Muscle layer of duodenum (tissue), 2 donors: ENCODE results near the gene TMEM259.

Source experiments
- H3K27ac ChIP-seq: one replicate; pipeline ENCODE4 v1.7.0; 2013; ENCODE audit warnings: mild to moderate bottlenecking, low read length
- H3K27me3 ChIP-seq: one replicate; pipeline ENCODE4 v1.7.0; 2013; ENCODE audit warnings: low read depth, mild to moderate bottlenecking, control low read depth, low read length
- H3K36me3 ChIP-seq, 2 donors: one replicate each; pipeline ENCODE4 v1.7.0; 2013; ENCODE audit warnings: low read length in 2 of 2, control low read depth in 1 of 2, mild to moderate bottlenecking in 1 of 2; ENCODE audit not compliant: insufficient read depth in 2 of 2, control insufficient read depth in 1 of 2
- H3K4me1 ChIP-seq, 2 donors: one replicate each; pipeline ENCODE4 v1.7.0; 2013; ENCODE audit warnings: low read length in 2 of 2, mild to moderate bottlenecking in 2 of 2, control low read depth in 1 of 2, moderate library complexity in 1 of 2; ENCODE audit not compliant: insufficient read depth in 2 of 2, control insufficient read depth in 1 of 2
- H3K4me3 ChIP-seq, 2 donors: one replicate each; pipeline ENCODE4 v1.7.0; 2013; ENCODE audit warnings: low read length in 2 of 2, low read depth in 1 of 2, mild to moderate bottlenecking in 1 of 2
- H3K9me3 ChIP-seq, 2 donors: one replicate each; pipeline ENCODE4 v1.7.0; 2013; ENCODE audit warnings: low read length in 2 of 2, control low read depth in 1 of 2, mild to moderate bottlenecking in 1 of 2; ENCODE audit not compliant: control insufficient read depth in 1 of 2
- donor health status: healthy.

TMEM259 gene

DNA sequence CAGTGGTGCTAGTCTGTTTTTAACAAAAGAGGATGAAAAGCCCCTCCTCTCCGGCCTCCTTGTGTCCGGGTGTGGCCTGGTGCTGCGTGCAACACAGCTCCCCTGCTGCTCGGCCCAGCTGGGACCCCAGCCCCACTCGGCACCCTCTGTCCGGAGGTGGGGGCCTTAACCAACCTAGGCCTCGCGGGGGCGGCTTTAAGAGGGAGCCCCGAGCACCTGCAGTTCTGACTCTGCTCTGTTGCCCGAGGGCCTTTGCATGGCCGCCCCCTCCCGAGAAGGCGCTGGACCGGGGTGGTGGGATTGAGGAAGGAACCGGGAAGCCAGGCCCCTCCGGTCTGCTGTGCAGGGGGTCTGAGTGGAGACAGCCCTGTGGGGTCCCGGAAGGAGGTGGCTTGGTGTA lies 26.4 kb downstream of the TMEM259 start:
- Histone ChIP-seq H3K4me3 (no peak overlapping the region), H3K4me1 (peaks cover 0 to 10% of the 10 kb centered on the region in 2 donors), H3K9me3 (no peaks in the 10 kb centered on the region), H3K27ac (no peak overlapping the region), H3K27me3 (peaks cover 36% of the 10 kb centered on the region), H3K36me3 (peaks cover 0 to 40% of the 10 kb centered on the region in 2 donors)

DNA sequence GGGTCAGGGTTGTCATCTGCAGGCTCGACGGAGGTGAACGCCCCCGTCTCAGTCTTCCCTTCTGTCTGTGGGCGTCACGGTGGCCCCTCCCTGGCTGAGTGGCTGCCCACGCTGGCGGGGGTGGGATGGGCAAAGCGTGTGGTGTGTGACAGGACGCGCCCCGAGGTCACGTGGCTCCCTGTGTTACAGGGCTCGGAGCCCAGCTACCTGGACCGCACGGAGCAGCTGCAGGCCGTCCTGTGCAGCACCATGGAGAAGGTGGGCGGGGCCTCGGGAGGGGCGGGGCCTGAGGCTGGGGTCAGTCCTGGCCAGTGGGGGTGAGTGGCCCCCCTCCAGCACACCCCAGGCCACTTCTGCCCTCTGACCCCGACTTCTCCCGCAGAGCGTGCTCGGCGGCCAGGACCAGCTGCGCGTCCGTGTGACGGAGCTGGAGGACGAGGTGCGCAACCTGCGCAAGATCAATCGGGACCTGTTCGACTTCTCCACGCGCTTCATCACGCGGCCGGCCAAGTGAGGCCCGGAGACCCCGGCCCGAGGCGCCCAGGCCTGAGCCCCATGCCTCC lies 27.0 kb downstream of the TMEM259 start:
- peaks cover 0 to 10% of the 10 kb centered on the region in 2 donors for H3K4me1 ChIP-seq
- peaks cover 30% of the 10 kb centered on the region for H3K27me3 ChIP-seq
- H3K27ac ChIP-seq, result no peak overlapping the region
- peaks cover 0 to 40% of the 10 kb centered on the region in 2 donors for H3K36me3 ChIP-seq
- no peaks in the 10 kb centered on the region for H3K9me3 ChIP-seq
- no peak overlapping the region for H3K4me3 ChIP-seq

DNA sequence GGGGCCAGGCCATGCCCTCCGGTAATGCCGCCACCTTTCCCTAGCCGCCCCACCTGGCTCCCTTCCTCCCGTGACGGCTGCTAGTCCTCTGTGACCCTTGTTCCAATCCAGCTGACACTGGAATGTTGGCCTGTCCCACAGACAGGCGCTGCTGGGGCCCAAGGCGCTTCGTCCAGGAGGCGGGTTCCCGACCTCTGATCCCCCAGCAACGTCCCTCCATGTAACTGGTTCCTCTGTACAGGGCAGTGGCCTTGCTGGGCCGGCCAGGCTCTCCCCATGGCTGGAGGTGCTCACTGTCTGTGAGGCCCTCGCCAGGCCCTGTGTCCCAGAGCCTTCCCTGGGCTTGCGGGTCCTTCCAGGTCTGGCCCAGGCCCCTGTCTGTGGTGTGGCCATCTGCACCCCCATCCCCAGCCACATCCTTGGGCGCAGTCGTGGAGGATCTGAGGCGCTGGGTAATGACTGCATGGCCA lies 27.5 kb downstream of the TMEM259 start:
- Histone ChIP-seq H3K36me3 (peaks cover 4 to 41% of the 10 kb centered on the region in 2 donors), H3K4me3 (no peak overlapping the region), H3K9me3 (no peaks in the 10 kb centered on the region), H3K27ac (no peak overlapping the region), H3K4me1 (peaks cover 0 to 10% of the 10 kb centered on the region in 2 donors), H3K27me3 (peaks cover 28% of the 10 kb centered on the region)

DNA sequence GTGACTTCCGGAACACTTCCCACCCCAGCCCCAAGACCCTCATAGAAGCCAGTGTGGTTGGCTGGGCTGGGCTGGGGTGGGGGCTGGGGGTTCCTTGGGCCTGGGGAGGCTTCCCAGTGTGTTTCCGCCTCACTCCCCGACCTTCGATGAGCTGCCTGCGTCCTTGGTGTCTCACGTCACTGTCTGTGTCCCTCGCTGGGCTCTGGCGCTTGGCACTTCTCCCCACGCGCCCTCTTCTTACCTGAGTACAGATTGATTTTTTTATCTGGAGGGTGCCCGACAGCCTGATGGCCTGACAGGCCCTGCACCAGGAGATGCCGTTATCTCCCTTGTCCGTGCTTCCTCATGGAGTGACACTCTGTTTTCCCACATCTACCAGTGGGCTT lies 28.3 kb downstream of the TMEM259 start:
- Histone ChIP-seq H3K27me3 (peaks cover 21% of the 10 kb centered on the region), H3K9me3 (no peaks in the 10 kb centered on the region), H3K27ac (no peak overlapping the region), H3K4me1 (peaks cover 0 to 10% of the 10 kb centered on the region in 2 donors), H3K36me3 (peaks cover 4 to 46% of the 10 kb centered on the region in 2 donors), H3K4me3 (no peak overlapping the region)

DNA sequence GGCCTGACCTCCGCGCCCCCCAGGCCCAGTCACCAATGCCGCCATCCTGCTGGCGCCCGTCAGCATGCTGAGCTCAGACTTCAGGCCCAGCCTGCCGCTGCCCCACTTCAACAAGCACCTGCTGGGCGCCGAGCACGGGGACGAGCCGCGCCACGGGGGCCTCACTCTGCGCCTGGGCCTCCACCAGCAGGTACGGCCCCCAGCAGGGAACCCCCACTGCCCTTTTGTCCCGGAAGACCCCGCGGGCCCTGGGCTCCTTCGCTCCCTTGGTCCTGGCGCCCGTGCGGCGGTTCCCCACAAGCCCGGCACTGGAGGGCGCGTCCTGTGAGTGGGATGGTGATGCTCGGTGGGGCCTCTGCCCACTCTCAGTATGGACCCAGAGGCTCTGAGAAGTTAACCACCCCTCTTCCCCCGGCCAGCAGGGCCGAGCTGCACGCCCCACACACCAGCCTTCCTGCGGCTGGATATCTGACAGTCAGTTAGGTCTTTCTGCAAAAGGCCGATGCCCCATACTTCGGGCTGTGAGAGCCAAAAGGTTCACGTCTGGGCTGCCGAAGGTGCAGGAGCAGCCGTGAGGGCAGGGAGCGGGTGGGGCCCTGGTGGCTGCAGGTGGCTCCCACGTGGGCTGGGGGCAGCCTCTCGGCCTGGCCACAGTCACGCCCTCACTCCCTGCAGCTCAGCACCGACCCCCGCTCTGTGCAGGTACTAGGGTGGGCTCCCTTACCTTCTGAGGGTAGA lies 28.8 kb downstream of the TMEM259 start:
- Histone ChIP-seq H3K4me1 (peaks cover 0 to 10% of the 10 kb centered on the region in 2 donors), H3K9me3 (no peaks in the 10 kb centered on the region), H3K27ac (no peak overlapping the region), H3K27me3 (peaks cover 16% of the 10 kb centered on the region), H3K4me3 (no peak overlapping the region), H3K36me3 (peaks cover 4 to 50% of the 10 kb centered on the region in 2 donors)

DNA sequence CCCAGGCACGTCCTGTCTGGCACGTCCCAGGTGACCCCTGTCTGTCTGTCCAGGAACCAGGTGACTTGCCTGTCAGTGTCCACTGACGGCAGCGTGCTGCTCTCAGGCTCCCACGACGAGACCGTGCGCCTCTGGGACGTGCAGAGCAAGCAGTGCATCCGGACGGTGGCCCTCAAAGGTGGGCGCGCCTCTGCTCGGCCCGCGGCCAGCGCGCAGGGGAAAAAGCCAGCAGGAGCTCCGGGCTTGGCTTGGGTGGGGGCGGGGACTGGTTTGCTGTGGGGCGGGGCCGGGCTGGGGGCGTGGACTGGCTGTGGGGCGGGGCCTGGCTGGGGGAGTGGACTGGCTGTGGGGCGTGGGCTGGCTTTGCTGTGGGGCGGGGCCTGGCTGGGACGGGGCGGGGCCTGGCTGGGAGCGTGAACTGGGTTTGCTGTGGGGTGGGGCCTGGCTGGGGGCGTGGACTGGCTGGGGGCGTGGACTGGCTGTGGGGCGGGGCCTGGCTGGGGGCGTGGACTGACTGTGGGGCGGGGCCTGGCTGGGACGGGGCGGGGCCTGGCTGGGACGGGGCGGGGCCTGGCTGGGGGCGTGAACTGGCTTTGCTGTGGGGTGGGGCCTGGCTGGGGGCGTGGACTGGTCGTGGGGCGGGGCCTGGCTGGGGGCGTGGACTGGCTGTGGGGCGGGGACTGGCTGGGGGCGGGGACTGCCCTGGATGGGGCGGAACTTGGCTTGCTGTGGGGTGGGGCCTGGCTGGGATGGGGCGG lies 29.6 kb downstream of the TMEM259 start:
- Histone ChIP-seq H3K4me1 (peaks cover 0 to 7% of the 10 kb centered on the region in 2 donors), H3K27ac (no peak overlapping the region), H3K4me3 (no peak overlapping the region), H3K27me3 (peaks cover 11% of the 10 kb centered on the region), H3K9me3 (no peaks in the 10 kb centered on the region), H3K36me3 (peaks cover 4 to 56% of the 10 kb centered on the region in 2 donors)

DNA sequence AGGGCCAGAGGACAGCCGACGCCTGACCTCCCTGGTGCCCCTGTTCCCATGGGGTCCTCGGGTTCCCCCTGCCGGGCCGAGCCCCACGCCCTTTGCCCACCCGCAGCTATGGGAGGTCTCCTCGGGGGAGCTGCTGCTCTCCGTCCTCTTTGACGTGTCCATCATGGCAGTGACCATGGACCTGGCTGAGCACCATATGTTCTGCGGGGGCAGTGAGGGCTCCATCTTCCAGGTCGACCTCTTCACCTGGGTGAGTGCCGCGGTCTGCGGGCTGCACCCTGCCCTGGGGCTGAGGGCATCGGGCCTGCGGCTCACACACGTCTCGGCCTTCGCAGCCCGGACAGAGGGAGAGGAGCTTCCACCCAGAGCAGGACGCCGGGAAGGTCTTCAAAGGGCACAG lies 30.2 kb downstream of the TMEM259 start:
- peaks cover 4 to 62% of the 10 kb centered on the region in 2 donors for H3K36me3 ChIP-seq
- peaks cover 5% of the 10 kb centered on the region for H3K27me3 ChIP-seq
- H3K27ac ChIP-seq, result no peak overlapping the region
- H3K4me1 ChIP-seq, result peaks cover 0 to 1% of the 10 kb centered on the region in 2 donors
- no peak overlapping the region for H3K4me3 ChIP-seq
- no peaks in the 10 kb centered on the region for H3K9me3 ChIP-seq

DNA sequence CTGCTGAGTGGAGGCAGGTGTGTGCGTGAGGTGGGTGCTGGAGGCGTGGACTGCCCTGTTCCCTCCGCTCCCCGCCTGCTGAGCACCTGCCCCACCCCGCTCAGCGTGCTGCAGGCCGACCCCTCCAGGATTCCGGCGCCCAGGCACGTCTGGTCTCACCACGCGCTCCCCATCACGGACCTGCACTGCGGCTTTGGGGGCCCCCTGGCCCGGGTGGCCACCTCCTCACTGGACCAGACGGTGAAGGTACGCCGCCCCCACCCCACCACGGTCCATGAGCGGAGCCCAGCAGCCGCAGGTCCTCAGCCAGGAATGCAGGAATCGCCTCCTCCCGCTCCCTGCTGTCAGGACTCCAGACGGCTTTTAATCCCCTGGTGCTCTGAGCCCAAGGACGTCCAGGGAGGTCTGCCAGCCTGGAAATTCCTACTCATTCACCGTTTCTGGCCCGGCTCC lies 30.8 kb downstream of the TMEM259 start:
- no peak overlapping the region for H3K4me3 ChIP-seq
- no peak overlapping the region for H3K27ac ChIP-seq
- peaks cover 4 to 65% of the 10 kb centered on the region in 2 donors for H3K36me3 ChIP-seq
- peaks cover 0 to 6% of the 10 kb centered on the region in 2 donors for H3K4me1 ChIP-seq
- no peaks in the 10 kb centered on the region for H3K27me3 ChIP-seq
- H3K9me3 ChIP-seq, result no peaks in the 10 kb centered on the region

DNA sequence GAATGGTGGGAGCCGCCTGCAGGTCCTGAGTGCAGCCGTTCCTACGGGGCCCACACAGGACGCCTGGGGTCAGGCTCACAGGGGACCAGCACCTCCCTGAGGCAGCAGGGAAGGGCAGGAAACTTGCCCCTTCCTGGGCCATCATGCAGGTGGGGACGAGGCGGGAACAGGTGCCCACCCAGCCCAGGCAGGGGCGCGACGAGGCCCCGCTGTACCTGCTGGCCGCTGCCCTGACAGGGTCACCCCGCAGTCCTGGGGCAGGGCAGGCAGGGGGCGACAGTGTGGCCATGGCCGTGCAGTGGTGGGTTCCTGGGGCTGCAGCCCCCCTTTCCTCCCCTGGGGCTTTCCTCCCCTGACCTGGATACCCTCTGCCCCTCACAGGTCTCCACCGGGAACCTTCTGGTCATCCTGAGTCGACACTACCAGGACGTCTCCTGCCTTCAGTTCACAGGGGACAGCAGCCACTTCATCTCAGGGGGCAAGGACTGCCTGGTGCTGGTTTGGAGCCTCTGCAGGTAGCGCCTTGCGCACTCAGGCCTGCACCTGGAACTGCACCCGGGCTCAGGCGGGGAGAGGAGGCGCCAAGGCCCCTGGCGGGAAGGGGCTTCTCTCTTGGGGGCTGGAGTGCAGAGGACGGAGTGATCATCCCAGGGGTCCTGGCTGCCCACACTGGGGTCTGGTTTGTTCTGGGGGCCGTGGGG lies 31.4 kb downstream of the TMEM259 start:
- no peaks in the 10 kb centered on the region for H3K9me3 ChIP-seq
- no peak overlapping the region for H3K27ac ChIP-seq
- H3K36me3 ChIP-seq, result peaks cover 4 to 61% of the 10 kb centered on the region in 2 donors
- H3K4me1 ChIP-seq, result peaks cover 0 to 12% of the 10 kb centered on the region in 2 donors
- no peaks in the 10 kb centered on the region for H3K27me3 ChIP-seq
- no peak overlapping the region for H3K4me3 ChIP-seq

DNA sequence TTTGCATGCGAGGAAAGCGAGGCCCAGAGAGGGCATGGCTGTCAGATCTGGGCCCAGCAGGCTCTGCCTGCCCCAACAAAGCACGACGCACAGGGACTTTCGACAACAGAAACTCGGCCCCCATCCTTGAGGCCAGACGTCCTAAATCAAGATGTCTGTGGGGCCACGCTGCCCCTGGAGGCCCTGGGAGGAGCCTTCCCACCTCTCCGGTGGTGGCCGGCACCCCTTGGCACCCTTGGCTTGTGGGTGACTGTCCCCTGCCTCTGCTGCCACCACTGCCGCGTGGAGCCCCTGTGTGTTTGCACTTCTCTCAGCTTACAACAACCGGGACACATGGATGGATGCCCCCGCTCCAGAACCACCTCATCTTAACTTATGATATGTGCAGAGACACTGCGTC lies 32.4 kb downstream of the TMEM259 start:
- Histone ChIP-seq H3K9me3 (no peaks in the 10 kb centered on the region), H3K27ac (no peak overlapping the region), H3K4me3 (no peak overlapping the region), H3K4me1 (peaks cover 0 to 15% of the 10 kb centered on the region in 2 donors), H3K36me3 (peaks cover 4 to 51% of the 10 kb centered on the region in 2 donors), H3K27me3 (no peaks in the 10 kb centered on the region)

DNA sequence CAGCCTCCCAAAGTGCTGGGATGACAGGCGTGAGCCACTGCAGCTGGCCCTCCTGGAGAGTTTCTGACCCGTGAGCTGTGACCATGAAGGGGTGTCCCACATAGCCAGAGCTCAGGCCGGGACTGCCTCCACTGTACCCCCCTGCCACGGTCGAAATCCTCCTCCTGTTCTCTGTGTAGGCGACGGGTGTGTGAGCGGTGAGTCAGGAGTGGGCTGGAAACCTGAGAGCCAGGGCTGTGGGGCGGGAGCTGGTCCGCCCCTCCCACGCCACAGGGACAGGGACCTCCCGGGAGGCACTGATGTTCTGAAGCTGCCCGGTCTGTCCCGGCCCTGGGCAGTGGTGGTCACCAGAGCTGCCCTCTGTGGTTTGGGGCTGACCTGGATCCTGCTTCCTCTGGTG lies 32.8 kb downstream of the TMEM259 start:
- Histone ChIP-seq H3K36me3 (peaks cover 4 to 46% of the 10 kb centered on the region in 2 donors), H3K27ac (no peak overlapping the region), H3K9me3 (no peaks in the 10 kb centered on the region), H3K4me3 (no peak overlapping the region), H3K27me3 (no peaks in the 10 kb centered on the region), H3K4me1 (peaks cover 0 to 18% of the 10 kb centered on the region in 2 donors)
